ENCODE results near the gene ASIC1.
A peak's percentile ranks its signal among the peaks of the same experiment; 100 is the strongest.

Gene ASIC1

GRCh38 chr12:50032854-50033581, 24.4 kb upstream of the ASIC1 start:
- H3K79me2 ChIP-seq (ENCODE audit: insufficient read depth, low read length), result no peaks in the 10 kb centered on the region
- no peaks in the 10 kb centered on the region for H3K27me3 ChIP-seq (ENCODE audit: insufficient read depth, low read length, poor library complexity, severe bottlenecking)
- H3K36me3 ChIP-seq (ENCODE audit: insufficient read depth, low read length), result no peaks in the 10 kb centered on the region
- no peak overlapping the region for H3K9ac ChIP-seq (ENCODE audit: low read depth, low read length, poor library complexity, severe bottlenecking)
- no peaks in the 10 kb centered on the region for H4K20me1 ChIP-seq (ENCODE audit: insufficient read depth, low read length, poor library complexity, severe bottlenecking)
- no peak overlapping the region for H3K4me3 ChIP-seq (ENCODE audit: low read length, poor library complexity, severe bottlenecking)
- H3K9me2 ChIP-seq (replicated peaks; ENCODE audit: low read depth, low read length), result no peaks in the 10 kb centered on the region
- TF ChIP-seq CTCF (conservative IDR thresholded peaks at IDR 0.05; ENCODE audit: low read length) (no peak), EZH2phosphoT487 (IDR thresholded peaks at IDR 0.05; ENCODE audit: borderline replicate concordance) (no peak)
- no peak overlapping the region for H3K4me2 ChIP-seq (ENCODE audit: low read depth, low read length, poor library complexity, severe bottlenecking)
- H3K9me3 ChIP-seq (ENCODE audit: insufficient read depth, low read depth, low read length), result no peaks in the 10 kb centered on the region
- H3K4me1 ChIP-seq (ENCODE audit: insufficient read depth, low read length, poor library complexity, severe bottlenecking), result no peaks in the 10 kb centered on the region
- H3F3A ChIP-seq (ENCODE audit: low read depth), result no peaks in the 10 kb centered on the region
- H2AFZ ChIP-seq (ENCODE audit: low read length), result no peak overlapping the region

GRCh38 chr12:50038336-50038735, 19.1 kb upstream of the ASIC1 start:
- Histone ChIP-seq H3K27me3 (ENCODE audit: insufficient read depth, low read length, poor library complexity, severe bottlenecking) (no peaks in the 10 kb centered on the region), H3K9me3 (ENCODE audit: insufficient read depth, low read depth, low read length) (no peaks in the 10 kb centered on the region), H3K79me2 (ENCODE audit: insufficient read depth, low read length) (no peaks in the 10 kb centered on the region), H3K4me1 (ENCODE audit: insufficient read depth, low read length, poor library complexity, severe bottlenecking) (no peaks in the 10 kb centered on the region), H3K9me2 (replicated peaks; ENCODE audit: low read depth, low read length) (no peaks in the 10 kb centered on the region), H3K4me3 (ENCODE audit: low read length, poor library complexity, severe bottlenecking) (no peak overlapping the region), H3K9ac (ENCODE audit: low read depth, low read length, poor library complexity, severe bottlenecking) (no peak overlapping the region), H3K36me3 (ENCODE audit: insufficient read depth, low read length) (no peaks in the 10 kb centered on the region), H3K4me2 (ENCODE audit: low read depth, low read length, poor library complexity, severe bottlenecking) (no peak overlapping the region), H3F3A (ENCODE audit: low read depth) (no peaks in the 10 kb centered on the region), H2AFZ (ENCODE audit: low read length) (no peak overlapping the region), H4K20me1 (ENCODE audit: insufficient read depth, low read length, poor library complexity, severe bottlenecking) (no peaks in the 10 kb centered on the region)
- TF ChIP-seq EZH2phosphoT487 (IDR thresholded peaks at IDR 0.05; ENCODE audit: borderline replicate concordance) (no peak), CTCF (conservative IDR thresholded peaks at IDR 0.05; ENCODE audit: low read length) (no peak)

GRCh38 chr12:50039151-50039835, 18.1 kb upstream of the ASIC1 start:
- peak overlapping the region; percentile 28 for H3K9ac ChIP-seq (ENCODE audit: low read depth, low read length, poor library complexity, severe bottlenecking)
- no peak for TF ChIP-seq EZH2phosphoT487 (IDR thresholded peaks at IDR 0.05; ENCODE audit: borderline replicate concordance)
- peak; percentile 96 for TF ChIP-seq CTCF (conservative IDR thresholded peaks at IDR 0.05; ENCODE audit: low read length)
- no peak overlapping the region for H3K4me2 ChIP-seq (ENCODE audit: low read depth, low read length, poor library complexity, severe bottlenecking)

More at GRCh38 chr12:50039151-50039835, 18.1 kb upstream of the ASIC1 start:
- Histone ChIP-seq H3K9me2 (replicated peaks; ENCODE audit: low read depth, low read length) (no peaks in the 10 kb centered on the region), H3K4me3 (ENCODE audit: low read length, poor library complexity, severe bottlenecking) (no peak overlapping the region), H3K9me3 (ENCODE audit: insufficient read depth, low read depth, low read length) (no peaks in the 10 kb centered on the region), H2AFZ (ENCODE audit: low read length) (peak overlapping the region; percentile 55; the same call in 1 of the 2 replicates), H3K36me3 (ENCODE audit: insufficient read depth, low read length) (no peaks in the 10 kb centered on the region), H3K4me1 (ENCODE audit: insufficient read depth, low read length, poor library complexity, severe bottlenecking) (no peaks in the 10 kb centered on the region), H3K27me3 (ENCODE audit: insufficient read depth, low read length, poor library complexity, severe bottlenecking) (no peaks in the 10 kb centered on the region), H3F3A (ENCODE audit: low read depth) (no peaks in the 10 kb centered on the region), H4K20me1 (ENCODE audit: insufficient read depth, low read length, poor library complexity, severe bottlenecking) (no peaks in the 10 kb centered on the region), H3K79me2 (ENCODE audit: insufficient read depth, low read length) (no peaks in the 10 kb centered on the region)
